Vagina (tissue), 2 donors: ENCODE data around the gene ZFP62.

Experiments used
- CTCF ChIP-seq, 3 experiments: fragments of 450-650 bp in 2 of 3; fragments of 200-600 bp in 1 of 3; sonication (generic) in 1 of 3; IDR thresholded peaks; one replicate each; pipeline ENCODE4 v1.5.1; 2017 to 2019; ENCODE audit warnings: antibody characterized with exemption in 3 of 3, mild to moderate bottlenecking in 2 of 3, moderate library complexity in 2 of 3
- POLR2A ChIP-seq, 2 donors: fragments of 450-650 bp; IDR thresholded peaks; one replicate each; pipeline ENCODE4 v1.6.1; 2017; ENCODE audit warnings: antibody characterized with exemption in 2 of 2, mild to moderate bottlenecking in 2 of 2, moderate library complexity in 2 of 2
- POLR2AphosphoS5 ChIP-seq, 2 donors: sonication (generic); formaldehyde crosslinking; IDR thresholded peaks; one replicate each; pipeline ENCODE4 v1.9.0; 2017; ENCODE audit warnings: antibody characterized with exemption in 2 of 2, mild to moderate bottlenecking in 2 of 2, low read depth in 1 of 2; ENCODE audit not compliant: insufficient read depth in 1 of 2

- TF ChIP-seq POLR2A (IDR thresholded peaks at IDR 0.05) (no peak), CTCF (IDR thresholded peaks at IDR 0.05) (no peak), POLR2AphosphoS5 (IDR thresholded peaks at IDR 0.05; ENCODE audit: insufficient read depth in 1 of 2, low read depth in 1 of 2) (no peak)
These were observed 36.2 kb downstream of the ZFP62 start for GRCh38 chr5:180824630-180825476.
